HG02884 (cell line): Measurements from ENCODE around the gene ZNF599.
"Not testable (repeated sequence)": the region's sequence is repeated elsewhere in the genome, so short reads cannot be mapped to it uniquely, and the experiment has no call there.

ENCODE experiments used
- ATAC-seq: cut with Tn5 transposase; IDR thresholded peaks from one replicate; pipeline ENCODE4 v1.9.1; 2021; ENCODE audit warnings: mild to moderate bottlenecking, moderate library complexity; ENCODE audit not compliant: unreplicated experiment

The ZNF599 gene

DNA sequence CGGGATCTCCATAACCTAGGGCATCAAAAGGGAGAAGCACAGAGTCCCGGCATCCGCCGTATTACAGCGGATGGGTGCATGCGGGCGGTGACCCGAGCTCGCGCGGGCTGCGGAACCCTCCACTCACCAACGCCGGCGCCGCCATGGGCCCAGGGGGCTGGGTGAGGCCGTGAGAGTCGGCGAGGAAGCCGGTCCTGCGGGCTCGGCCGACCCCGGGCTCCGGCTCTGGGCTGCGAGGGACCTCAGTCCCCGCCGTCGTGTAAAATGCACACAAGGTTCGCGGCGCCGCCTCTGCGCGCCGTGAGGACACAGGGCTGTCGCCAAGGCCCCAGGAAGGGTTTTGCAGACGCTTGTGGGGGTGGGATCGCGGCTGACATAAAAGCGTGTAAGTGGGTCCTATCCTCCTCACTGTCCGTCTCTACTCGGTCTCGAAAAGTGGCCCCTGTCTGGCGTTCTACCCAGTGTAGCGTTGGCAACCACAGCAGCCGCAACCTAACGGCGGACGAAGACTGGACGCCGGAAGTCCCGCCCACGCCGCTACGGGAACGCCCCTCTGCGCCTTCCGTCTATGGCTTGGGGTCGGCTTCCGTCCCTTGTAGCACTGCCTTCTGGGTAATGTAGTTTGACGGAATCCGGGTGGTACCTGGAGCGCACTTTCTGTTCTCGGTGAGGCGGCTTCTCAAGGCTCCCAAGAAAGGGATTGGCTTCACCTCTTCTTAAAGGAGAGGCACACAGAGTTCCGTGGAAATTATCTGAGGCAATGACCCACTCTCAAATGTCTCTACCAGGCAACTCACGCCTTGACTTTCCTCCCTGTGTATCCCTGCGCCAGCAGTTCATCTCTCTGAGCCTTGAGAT is at the start of gene ZNF599:
Gene ZNF599, minus strand, starts transcription at position 519 of the 858 bp plus-strand sequence. Its CDS starts 374 bp downstream, at position 145.
- ATAC-seq = peak; percentile 95

DNA sequence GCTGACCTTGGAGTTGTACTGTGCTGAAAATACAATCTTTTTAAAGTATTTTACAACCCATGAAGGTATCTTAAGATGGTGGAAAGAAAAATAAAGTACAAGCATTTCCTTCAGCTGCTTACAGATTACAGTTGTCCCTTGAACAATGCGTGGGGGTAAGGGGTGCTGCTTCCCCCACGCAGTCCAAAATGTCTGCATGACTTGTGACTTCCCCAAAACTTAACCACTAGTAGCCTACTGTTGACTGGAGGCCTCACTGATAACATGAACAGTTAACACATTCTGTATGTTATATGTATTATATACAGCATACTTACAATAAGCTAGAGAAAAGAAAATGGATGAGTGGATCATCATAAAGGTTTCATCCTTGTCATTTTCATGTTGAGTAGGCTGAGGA is 45.3 kb upstream of the ZNF599 start:
- no peak for ATAC-seq

DNA sequence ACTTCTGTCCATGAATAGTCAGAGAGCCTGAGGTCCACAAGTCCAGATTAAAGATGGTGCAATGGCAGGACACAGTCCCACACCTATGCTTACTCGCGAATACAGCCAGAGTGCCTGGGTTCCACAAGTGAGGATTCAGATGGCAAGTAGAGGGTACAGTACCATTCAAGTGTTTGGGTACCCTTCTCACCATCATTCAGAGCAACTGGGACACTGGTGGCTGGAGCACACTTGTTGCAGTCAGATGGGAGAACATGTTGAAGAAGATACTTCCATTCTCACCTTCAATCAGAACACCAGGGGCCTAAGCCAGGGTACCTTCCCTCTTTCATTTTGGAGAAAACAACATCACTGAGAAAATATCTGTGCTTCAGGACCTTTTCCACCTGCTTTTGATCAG is 43.7 kb upstream of the ZNF599 start:
- no peak for ATAC-seq

DNA sequence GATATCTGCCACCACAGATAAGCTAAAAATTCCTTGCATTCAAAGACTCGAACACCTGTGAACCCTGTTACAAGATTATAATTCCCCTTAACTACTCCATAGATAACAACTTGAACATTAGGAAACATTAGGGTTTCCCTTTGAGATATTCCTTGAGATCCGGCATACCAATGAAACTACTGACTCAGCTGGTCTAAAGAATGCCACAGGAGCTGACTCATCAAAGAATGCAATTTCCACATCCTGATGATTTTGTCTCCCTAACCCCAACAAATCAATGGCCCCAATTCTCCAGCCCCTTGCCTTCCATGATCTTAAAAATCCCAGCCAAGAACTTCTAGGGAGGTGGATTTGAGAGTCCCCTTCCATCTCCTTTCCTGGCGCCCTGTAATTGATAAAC is 35.6 kb upstream of the ZNF599 start:
- ATAC-seq = no peak

DNA sequence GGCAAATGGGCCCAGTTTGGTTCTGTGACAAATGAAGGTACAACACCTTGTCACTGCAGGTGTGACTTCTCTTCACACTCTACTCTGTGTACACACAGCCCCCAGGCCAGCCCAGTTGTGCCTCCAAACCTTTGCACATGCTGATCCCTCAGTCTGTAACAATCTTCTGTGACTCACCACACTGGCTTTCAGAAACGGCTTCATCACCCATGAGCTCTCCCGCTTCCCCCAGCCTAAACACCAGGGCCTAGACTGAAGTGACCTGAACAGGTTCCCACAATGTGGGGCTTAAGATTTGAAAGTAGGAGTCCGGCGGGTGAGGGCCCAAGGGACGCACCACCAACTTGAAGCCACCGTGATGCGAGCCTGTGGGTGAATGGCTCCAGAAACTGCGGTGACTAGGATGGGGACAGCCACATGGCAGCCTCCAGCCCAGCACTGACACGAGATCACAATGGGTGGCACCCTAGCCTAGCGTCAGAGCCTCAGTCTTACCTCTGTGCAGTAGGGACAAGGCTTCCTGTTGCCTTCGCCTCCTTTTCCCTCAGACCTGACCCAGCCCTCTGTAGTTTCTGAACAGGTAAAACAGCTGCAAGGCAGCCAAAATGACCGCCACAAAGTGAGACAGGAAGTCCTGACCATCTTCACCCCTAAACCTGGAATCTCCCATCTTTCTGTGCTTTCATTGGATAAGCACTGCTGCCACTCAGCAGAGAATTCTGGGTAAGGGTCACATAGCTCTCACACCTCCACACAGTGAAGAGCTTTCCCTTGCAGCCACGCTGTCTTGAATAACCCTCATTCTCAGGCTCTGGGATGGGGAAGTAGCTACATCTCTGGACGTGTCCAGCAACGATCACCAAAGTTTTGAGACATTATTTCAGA is 34.2 kb upstream of the ZNF599 start:
- no peak for ATAC-seq

DNA sequence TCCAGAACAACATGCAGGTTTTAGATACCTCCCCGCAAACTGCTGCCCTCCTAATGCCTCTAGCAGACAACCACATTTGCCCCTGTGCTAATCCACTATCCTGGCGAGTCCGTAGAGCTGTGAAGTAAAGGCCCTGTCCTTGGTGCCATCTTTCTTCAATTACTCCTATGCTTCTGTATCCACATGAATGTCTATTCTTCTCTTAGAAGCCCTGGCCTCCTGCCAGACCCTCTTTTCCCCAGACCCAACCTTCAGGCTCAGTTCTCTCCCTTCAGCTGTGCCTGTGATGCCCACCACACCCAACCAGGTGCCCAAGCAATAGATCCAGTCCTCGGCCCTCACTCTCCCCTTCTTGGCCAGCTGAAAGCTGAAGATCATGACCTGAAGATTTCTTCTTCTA is 31.1 kb upstream of the ZNF599 start:
- ATAC-seq = no peak

DNA sequence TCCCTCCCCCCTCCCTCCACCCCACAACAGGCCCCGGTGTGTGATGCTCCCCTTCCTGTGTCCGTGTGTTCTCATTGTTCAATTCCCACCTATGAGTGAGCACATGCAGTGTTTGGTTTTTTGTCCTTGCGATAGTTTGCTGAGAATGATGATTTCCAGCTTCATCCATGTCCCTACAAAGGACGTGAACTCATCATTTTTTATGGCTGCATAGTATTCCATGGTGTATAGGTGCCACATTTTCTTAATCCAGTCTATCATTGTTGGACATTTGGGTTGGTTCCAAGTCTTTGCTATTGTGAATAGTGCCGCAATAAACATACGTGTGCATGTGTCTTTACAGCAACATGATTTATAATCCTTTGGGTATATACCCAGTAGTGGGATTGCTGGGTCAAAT is 23.9 kb upstream of the ZNF599 start:
- ATAC-seq = not testable (repeated sequence)

DNA sequence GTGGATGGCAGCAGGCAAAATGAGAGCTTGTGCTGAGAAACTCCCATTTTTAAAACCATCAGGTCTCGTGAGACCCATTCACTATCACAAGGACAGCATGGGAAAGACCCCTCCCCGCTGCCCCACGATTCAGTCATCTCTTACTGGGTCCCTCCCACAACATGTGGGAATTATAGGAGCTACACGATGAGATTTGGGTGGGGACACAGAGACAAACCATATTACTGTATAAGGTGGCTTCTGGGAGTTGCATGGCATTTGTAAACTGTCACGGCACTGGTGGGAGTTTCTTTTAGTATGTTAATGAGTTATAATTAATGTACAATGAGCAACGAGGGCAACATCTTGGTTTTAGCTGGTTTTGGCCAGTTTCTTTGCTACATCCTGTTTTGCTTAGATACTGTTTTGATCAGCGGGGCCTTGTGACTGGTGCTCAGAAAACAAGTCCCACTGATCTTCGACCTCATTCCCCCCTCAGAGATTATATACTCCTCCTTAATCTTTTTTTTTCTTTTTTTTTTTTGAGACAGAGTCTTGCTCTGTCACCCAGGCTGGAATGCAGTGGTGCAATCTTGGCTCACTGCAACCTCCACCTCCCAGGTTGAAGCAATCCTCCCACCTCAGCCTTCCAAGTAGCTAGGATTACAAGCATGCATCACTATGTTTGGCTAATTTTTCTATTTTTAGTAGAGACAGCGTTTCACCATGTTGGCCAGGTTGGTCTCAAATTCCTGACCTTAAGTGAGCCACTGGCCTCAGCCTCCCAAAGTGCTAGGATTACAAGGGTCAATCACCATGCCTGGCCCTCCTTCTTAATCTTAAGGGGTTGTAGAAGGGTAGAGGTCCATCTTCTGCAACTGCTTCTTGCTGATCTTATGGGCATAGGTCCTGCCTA is 21.3 kb upstream of the ZNF599 start:
- no peak for ATAC-seq

DNA sequence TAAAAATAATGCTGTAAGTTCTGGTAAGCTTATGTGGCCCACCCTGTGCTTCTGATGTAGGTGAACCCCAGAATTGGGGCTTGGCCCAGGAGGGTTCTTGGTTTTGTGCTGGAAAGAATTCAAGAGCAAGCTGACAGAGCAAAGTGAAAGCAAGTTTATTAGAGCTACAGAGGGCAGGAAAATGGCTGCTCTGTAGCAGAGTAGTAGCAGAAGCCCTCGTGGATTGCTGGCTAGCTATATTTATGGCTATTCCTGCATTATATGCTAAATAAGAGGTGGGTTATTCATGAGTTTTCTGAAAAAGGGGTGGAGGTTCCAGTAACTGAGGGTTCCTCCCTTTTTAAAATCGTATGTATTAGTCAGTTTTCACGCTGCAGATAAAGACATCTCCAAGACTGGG is 20.6 kb upstream of the ZNF599 start:
- ATAC-seq = no peak

DNA sequence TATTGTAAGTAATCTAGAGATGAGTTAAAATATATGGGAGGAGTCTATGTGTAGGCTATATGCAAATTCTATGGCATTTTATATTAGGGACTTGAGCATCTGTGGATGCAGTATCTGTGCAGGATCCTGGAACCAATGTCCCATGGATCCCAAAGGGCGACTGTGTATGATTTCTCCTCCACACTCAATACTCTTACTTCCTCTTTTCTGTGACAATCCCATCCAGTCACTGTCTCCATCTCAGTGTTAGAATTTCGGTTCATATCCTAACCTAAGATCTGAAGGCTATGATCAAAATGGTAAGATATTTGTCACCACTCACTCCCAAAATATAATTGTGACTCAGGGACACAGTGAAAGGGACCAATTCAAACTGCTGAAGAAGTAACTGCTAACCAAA is 15.1 kb upstream of the ZNF599 start:
- ATAC-seq = no peak

DNA sequence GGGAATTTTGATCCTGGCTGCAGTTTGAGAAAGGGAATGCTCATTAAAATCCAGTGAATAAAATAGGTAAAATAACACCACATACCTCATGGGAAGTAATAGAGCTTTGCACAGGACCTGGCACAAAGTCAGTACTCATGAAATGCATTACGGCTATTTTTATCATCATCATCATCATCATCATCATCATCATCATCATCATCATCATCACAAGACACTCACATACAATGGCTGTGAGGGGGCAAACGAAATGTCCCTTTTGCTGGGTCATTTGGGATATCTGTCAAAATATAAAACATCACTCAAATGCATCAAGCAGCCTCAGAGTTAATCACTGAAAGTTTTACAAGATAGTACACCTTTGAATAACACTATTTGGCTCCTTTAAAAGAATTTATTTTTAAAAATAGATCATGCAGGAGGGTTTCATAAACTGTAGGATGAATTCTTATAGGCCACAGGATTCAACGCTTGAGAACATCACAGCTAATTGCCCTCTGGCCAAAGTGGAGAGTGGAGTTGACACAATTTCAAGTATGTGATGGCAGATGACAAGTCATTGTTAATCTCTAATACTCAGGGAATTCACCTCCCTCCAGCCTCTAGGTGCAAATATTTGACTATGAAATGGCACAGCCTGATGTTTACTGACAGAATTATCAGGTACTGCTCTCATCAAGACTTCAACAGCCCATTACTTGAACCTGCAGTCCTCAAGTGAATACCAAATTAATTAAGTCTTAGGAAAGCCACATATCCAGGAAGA is 14.2 kb upstream of the ZNF599 start:
- ATAC-seq = no peak

DNA sequence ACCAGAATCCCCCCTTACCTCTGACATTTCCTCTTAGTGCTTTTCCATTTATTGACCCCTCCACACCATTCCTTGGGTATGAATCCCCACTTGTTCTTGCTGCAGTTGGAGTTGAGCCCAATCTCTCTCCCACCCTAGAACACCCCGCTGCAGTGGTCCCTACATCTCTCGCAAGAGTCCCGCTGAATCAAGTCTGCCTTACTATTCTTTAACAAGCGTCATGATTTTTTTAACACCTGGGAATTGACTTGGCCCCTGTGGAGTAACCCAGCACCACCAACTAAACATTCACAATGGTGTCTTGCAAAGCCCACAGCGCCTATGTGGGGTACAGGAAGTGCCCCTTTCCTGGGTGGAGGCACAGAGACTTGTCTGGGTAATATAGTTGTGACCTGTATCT is 13.2 kb upstream of the ZNF599 start:
- no peak for ATAC-seq

DNA sequence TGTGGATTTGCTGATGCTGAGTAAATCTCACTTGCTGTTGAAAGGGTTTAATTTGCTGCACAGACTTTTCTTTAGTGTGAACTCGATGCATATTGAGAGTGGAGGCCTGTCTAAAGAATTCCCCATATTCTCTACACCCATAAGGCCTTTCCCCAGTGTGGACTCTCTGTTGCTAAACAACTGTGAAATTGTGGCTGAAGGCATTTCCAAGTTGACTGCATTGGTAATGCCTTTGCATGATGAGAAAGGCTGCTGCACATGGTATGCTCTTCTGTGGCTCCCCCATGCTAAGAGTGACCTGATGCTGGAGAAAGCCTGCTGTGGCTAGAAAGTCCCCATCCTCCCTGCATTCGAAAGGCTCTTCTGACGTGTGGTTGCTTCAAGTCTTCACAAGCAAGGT is 6.6 kb upstream of the ZNF599 start:
- no peak for ATAC-seq

DNA sequence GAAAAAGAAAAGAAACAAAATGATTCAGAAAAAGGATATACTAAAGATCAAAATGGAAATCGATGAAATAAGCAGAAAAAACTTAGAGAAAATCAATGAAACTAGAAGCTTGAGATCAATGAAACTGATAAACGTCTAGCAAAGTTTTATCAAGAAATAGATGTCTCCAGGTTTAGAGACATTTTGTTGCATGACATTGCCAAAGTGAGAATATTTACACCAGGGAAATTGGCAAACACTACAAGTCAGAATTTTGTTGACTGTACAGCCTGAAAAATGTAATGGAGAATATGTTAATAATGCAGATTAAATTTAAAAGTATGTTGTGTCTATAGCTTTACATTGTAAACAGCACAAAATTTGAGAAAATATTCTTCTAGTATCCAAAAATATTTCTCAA is 5.3 kb upstream of the ZNF599 start:
- ATAC-seq = no peak

DNA sequence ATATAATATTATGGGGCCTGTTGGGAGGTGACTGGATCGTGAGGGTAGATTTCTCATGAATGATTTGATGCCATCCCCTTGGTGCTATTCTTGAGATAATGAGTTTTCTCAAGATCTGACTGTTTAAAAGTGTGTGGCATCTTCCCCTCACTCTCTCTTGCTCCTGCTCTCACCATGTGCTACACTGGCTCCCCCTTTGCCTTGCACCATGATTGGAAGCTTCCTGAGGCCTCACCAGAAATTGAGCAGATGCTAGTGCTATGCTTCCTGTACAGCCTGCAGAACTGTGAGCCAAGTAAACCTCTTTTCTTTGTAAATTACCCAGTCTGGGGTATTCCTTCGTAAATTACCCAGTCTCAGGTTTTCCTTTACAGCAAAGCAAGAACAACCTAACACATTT is 1.8 kb upstream of the ZNF599 start:
- ATAC-seq = no peak

DNA sequence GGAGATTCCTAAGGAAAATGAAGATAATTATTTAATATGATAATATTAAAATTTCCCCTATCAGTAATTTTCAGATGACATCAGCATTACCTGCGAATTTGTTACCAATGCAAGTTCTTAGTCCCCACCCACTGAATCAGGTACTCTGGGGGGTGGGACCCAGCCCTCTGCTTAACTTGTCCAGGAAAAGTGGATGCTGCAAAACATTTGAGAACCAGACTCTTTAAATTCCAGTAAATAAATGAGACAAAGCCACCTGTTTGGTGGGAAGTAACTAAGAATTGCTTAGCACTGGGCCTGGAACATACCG is 495 bp upstream of the ZNF599 start:
- no peak for ATAC-seq

DNA sequence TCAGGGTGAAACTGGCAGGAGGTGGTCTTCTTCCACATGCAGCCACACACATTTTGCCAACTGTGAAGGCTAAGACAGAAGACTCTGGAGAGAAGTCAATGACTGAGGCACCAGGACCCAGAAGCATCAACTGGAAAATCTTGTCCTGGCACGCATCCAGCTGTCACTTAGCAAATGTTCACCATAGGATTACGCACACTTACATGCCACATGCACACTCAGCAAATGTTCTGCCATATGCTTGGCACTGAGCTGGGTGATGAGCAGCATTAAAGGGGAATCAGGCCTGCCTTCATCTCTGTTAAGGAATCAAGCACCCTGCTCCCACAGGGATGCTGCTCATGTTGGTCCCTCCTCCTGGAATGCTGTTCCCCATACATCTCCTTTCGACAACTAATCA is 5.1 kb downstream of the ZNF599 start:
- no peak for ATAC-seq

DNA sequence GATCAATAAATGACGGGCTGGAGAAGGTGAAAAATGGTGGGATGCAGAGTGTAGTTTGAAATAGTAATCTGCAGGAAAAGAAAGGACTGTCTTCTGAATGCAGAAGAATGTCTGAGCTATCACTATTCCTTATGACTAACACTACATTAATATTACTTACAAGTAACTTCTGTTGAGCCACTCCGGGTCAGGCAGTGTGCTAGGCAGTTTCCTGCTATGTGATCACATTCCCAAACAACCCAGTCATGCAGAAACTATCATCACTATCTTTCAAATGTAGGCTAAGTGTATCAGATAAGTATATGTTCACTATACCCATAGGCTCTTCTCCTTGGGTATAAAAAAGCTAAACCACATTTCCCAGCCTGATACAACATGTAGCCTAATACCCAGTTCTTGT is 6.6 kb downstream of the ZNF599 start:
- ATAC-seq = no peak

DNA sequence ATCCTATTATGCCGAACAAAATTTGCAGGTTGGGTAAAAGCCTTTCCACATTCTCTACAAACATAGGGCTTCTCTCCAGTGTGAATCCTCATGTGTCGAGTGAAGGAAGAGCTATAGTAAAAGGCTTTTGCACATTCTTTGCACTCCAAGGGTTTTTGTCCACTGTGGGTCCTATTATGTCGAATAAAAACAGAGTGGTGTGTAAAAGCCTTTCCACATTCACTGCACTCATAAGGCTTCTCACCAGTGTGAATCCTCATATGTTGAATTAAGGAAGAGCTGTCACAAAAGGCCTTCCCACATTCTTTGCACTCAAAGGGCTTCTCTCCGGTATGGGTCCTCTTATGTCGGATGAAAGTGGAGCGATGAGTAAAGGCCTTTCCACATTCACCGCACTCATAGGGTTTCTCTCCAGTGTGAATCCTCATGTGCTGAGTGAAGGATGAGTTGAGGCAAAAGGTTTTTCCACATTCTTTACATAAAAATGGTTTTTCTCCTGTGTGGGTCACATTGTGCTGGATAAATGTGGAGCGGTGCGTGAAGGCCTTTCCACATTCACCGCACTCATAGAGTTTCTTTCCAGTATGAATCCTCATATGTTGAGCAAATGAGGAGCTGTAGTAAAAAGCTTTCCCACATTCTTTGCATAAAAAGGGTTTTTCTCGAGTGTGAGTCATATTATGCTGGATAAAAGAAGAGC is 13.6 kb downstream of the ZNF599 start:
- ATAC-seq = no peak

DNA sequence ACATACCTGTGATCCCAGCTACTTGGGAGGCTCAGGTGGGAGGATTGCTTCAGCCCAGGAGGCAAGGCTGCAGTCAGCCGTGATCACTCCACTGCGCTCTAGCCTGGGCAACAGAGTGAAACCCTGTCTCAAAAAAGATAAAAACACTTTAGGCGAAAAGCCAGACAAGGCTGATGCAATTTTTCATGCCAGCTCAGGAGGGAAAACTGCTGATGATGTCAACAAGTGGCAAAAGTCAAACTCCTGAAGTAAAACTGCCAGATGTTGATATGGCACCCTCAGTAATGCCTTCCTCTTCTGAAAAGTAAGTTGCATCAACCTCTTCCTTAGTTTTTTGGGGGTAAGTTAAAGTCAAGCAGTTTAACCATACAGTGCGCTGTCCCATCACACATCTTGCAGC is 15.6 kb downstream of the ZNF599 start:
- no peak for ATAC-seq
